ENCODE data around the gene DCAF16. TPM values are rescaled to one million over a fixed set of nuclear protein-coding genes. Genes with fewer than 3 reads are reported as not detected.

The DCAF16 gene
- total and polyA plus RNA-seq, 2 donors (not counting 1 experiment from before 2014, with no cell fraction given): 18.2 to 68.1 TPM

- no peak for DNase-seq
- ATAC-seq (ENCODE audit: low read depth): no peak
- Mint-ChIP-seq H3K27me3 (no peaks in the 10 kb centered on the region), H3K4me1 (peaks cover 46% of the 10 kb centered on the region), H3K4me3 (no peak overlapping the region), H3K27ac (no peak overlapping the region), H3K9me3 (ENCODE audit: insufficient read depth) (no peaks in the 10 kb centered on the region)
- POLR2A ChIA-PET: no interaction called here
- intact Hi-C loops (cut with micrococcal nuclease): no loop called here
- H3K4me3 ChIP-seq (ENCODE audit: control extremely low read depth in 1 of 5, extremely low read depth in 1 of 5, insufficient read depth in 1 of 5, low read depth in 2 of 5, low read length in 4 of 5): no peak overlapping the region
- no peak overlapping the region for H3K4me2 ChIP-seq (replicated peaks; ENCODE audit: low read depth, low read length, poor library complexity, severe bottlenecking)
- CTCF ChIA-PET: interaction anchor here (1.7 to 2.3 kb wide), 2 partner anchors 11 to 257 kb away, joined by 5 to 16 read pairs; no protein-coding TSS in a partner anchor
- peaks cover 5 to 26% of the 10 kb centered on the region in 2 experiments for H3K36me3 ChIP-seq (replicated peaks in 1 of 2; ENCODE audit: control extremely low read depth in 1 of 2, control insufficient read depth in 1 of 2, extremely low read depth in 1 of 2, insufficient read depth in 2 of 2, low read length in 1 of 2)
- H4K20me1 ChIP-seq (ENCODE audit: control insufficient read depth, insufficient read depth, low read length, poor library complexity, severe bottlenecking): peaks cover 28% of the 10 kb centered on the region
- H3K9me3 ChIP-seq (ENCODE audit: control extremely low read depth in 1 of 3, control insufficient read depth in 2 of 3, insufficient read depth in 1 of 3, low read length in 2 of 3): no peaks in the 10 kb centered on the region
- no peaks in the 10 kb centered on the region for H3K27me3 ChIP-seq (replicated peaks in 1 of 4; ENCODE audit: control extremely low read depth in 1 of 4, control insufficient read depth in 3 of 4, insufficient read depth in 4 of 4, low read length in 3 of 4)
- no peak overlapping the region for H2AFZ ChIP-seq (ENCODE audit: insufficient read depth, low read depth, low read length, poor library complexity, severe bottlenecking)
- H3K27ac ChIP-seq (ENCODE audit: low read length in 2 of 2): peak overlapping the region in 1 of 2 donors; percentile 24
- WGBS (ENCODE audit: insufficient coverage): no CpG with 5 or more reads among the region's 3 CpGs
- H3K4me1 ChIP-seq (ENCODE audit: control insufficient read depth in 2 of 2, insufficient read depth in 2 of 2, low read length in 2 of 2): peaks cover 27 to 28% of the 10 kb centered on the region in 2 donors
- no peak overlapping the region for H3K9ac ChIP-seq (ENCODE audit: low read length)
- H3K79me2 ChIP-seq (ENCODE audit: control insufficient read depth, insufficient read depth, low read length): peaks cover 84% of the 10 kb centered on the region
- TF ChIP-seq CTCF (IDR thresholded peaks at IDR 0.05): no peak
- no peak for TF ChIP-seq EZH2 (IDR thresholded peaks at IDR 0.05; ENCODE audit: borderline replicate concordance, insufficient read depth, low read depth, low read length, poor library complexity, severe bottlenecking)
Observed at GRCh38 chr4:17805580-17806155, 4.9 kb downstream of the DCAF16 start.

GRCh38 chr4:17797808-17798207, 12.7 kb downstream of the DCAF16 start:
- intact Hi-C loops (cut with micrococcal nuclease): no loop called here
- WGBS (ENCODE audit: insufficient coverage): 100% methylated on average over 1 of the region's 1 CpG
- Histone ChIP-seq H2AFZ (ENCODE audit: insufficient read depth, low read depth, low read length, poor library complexity, severe bottlenecking) (no peak overlapping the region), H4K20me1 (ENCODE audit: control insufficient read depth, insufficient read depth, low read length, poor library complexity, severe bottlenecking) (no peaks in the 10 kb centered on the region), H3K4me2 (replicated peaks; ENCODE audit: low read depth, low read length, poor library complexity, severe bottlenecking) (no peak overlapping the region), H3K79me2 (ENCODE audit: control insufficient read depth, insufficient read depth, low read length) (peaks cover 9% of the 10 kb centered on the region), H3K4me1 (ENCODE audit: control insufficient read depth in 2 of 2, insufficient read depth in 2 of 2, low read length in 2 of 2) (no peaks in the 10 kb centered on the region), H3K9ac (ENCODE audit: low read length) (no peak overlapping the region), H3K9me3 (ENCODE audit: control extremely low read depth in 1 of 3, control insufficient read depth in 2 of 3, insufficient read depth in 1 of 3, low read length in 2 of 3) (no peaks in the 10 kb centered on the region), H3K4me3 (ENCODE audit: control extremely low read depth in 1 of 5, extremely low read depth in 1 of 5, insufficient read depth in 1 of 5, low read depth in 2 of 5, low read length in 4 of 5) (no peak overlapping the region), H3K27me3 (replicated peaks in 1 of 4; ENCODE audit: control extremely low read depth in 1 of 4, control insufficient read depth in 3 of 4, insufficient read depth in 4 of 4, low read length in 3 of 4) (no peaks in the 10 kb centered on the region), H3K36me3 (replicated peaks in 1 of 2; ENCODE audit: control extremely low read depth in 1 of 2, control insufficient read depth in 1 of 2, extremely low read depth in 1 of 2, insufficient read depth in 2 of 2, low read length in 1 of 2) (peaks cover 5 to 7% of the 10 kb centered on the region in 2 experiments), H3K27ac (ENCODE audit: low read length in 2 of 2) (no peak overlapping the region)
- H3K9me3 Mint-ChIP-seq (ENCODE audit: insufficient read depth): no peaks in the 10 kb centered on the region
- H3K27ac Mint-ChIP-seq: no peak overlapping the region
- no peaks in the 10 kb centered on the region for H3K27me3 Mint-ChIP-seq
- DNase-seq (no peak), ATAC-seq (ENCODE audit: low read depth) (no peak)
- H3K4me1 Mint-ChIP-seq: peaks cover 2% of the 10 kb centered on the region
- H3K4me3 Mint-ChIP-seq: no peak overlapping the region
- POLR2A ChIA-PET: no interaction called here
- CTCF ChIA-PET: interaction anchor here (2.7 kb wide), 1 partner anchor 11 kb away, joined by 11 read pairs; the partner anchor contains the start of genes DCAF16 and NCAPG
- no peak for TF ChIP-seq CTCF (IDR thresholded peaks at IDR 0.05)
